ENCODE measurements around the gene SRBD1. TPM values are rescaled to one million over a fixed set of nuclear protein-coding genes. Genes with fewer than 3 reads are reported as not detected.

The SRBD1 gene
- total RNA-seq, 1 experiment from 2014 or later = 22.8 TPM

- TF ChIP-seq ZNF512 (CRISPR knock-in tag; IDR thresholded peaks at IDR 0.05; ENCODE audit: borderline replicate concordance) (no peak), ZNF671 (CRISPR knock-in tag; IDR thresholded peaks at IDR 0.05) (no peak), ETV6 (CRISPR knock-in tag; IDR thresholded peaks at IDR 0.05) (no peak), SP1 (CRISPR knock-in tag; conservative IDR thresholded peaks at IDR 0.05) (no peak)
Observed at GRCh38 chr2:45649462-45649857, 38.4 kb upstream of the SRBD1 start (continued).

- ATAC-seq = no peak
- Mint-ChIP-seq H3K36me3 (no peaks in the 10 kb centered on the region), H3K9me3 (no peaks in the 10 kb centered on the region), H3K27ac (no peak overlapping the region), H3K4me1 (peaks cover 19% of the 10 kb centered on the region), H3K4me3 (no peak overlapping the region), H3K27me3 (ENCODE audit: low read depth) (peaks cover 72% of the 10 kb centered on the region)
- POLR2A ChIA-PET = no interaction called here
- CTCF ChIA-PET = no interaction called here
- no peak for DNase-seq (ENCODE audit: low spot score)
- TF ChIP-seq ZNF281 (CRISPR knock-in tag; IDR thresholded peaks at IDR 0.05) (no peak), CREB1 (CRISPR knock-in tag; IDR thresholded peaks at IDR 0.05) (no peak), ZNF396 (CRISPR knock-in tag; IDR thresholded peaks at IDR 0.05; ENCODE audit: borderline replicate concordance) (no peak), ZSCAN18 (CRISPR knock-in tag; IDR thresholded peaks at IDR 0.05) (no peak), ATF2 (CRISPR knock-in tag; IDR thresholded peaks at IDR 0.05; ENCODE audit: borderline replicate concordance, low read depth) (no peak), IRF1 (CRISPR knock-in tag; IDR thresholded peaks at IDR 0.05) (no peak), ATF1 (CRISPR knock-in tag; IDR thresholded peaks at IDR 0.05) (no peak), ARID4B (CRISPR knock-in tag; IDR thresholded peaks at IDR 0.05; ENCODE audit: borderline replicate concordance) (no peak), TEAD4 (CRISPR knock-in tag; IDR thresholded peaks at IDR 0.05) (no peak), ZNF512 (CRISPR knock-in tag; IDR thresholded peaks at IDR 0.05; ENCODE audit: borderline replicate concordance) (no peak)
Observed at GRCh38 chr2:45648636-45649035, 37.6 kb upstream of the SRBD1 start.

Measured in WTC11 (cell line).